Stomach (tissue), 4 donors: ENCODE results near the gene KLK10.

ENCODE experiments used
- EP300 ChIP-seq: sonication (generic); formaldehyde crosslinking; IDR thresholded peaks from one replicate; pipeline ENCODE4 v1.6.1; 2017; ENCODE audit warnings: antibody characterized with exemption
- POLR2A ChIP-seq, 4 donors: fragments of 450-650 bp; IDR thresholded peaks; one replicate each; pipeline ENCODE4 v1.6.1; 2016; ENCODE audit warnings: antibody characterized with exemption in 4 of 4, control low read depth in 2 of 4, mild to moderate bottlenecking in 1 of 4, moderate library complexity in 1 of 4
- POLR2AphosphoS5 ChIP-seq, 3 donors: sonication (generic); formaldehyde crosslinking; IDR thresholded peaks; one replicate each; pipeline ENCODE4 v1.6.1; 2016; ENCODE audit warnings: antibody characterized with exemption in 3 of 3
- TF ChIP-seq, protein P1 (sequence below), 7 experiments: fragments of 450-650 bp in 4 of 7; fragments of 200-600 bp in 3 of 7; sonication (generic) in 3 of 7; IDR thresholded peaks; one replicate each; pipeline ENCODE4 v1.5.1; 2016 to 2019; ENCODE audit warnings: antibody characterized with exemption in 7 of 7, control low read depth in 2 of 7, mild to moderate bottlenecking in 1 of 7

DNA sequence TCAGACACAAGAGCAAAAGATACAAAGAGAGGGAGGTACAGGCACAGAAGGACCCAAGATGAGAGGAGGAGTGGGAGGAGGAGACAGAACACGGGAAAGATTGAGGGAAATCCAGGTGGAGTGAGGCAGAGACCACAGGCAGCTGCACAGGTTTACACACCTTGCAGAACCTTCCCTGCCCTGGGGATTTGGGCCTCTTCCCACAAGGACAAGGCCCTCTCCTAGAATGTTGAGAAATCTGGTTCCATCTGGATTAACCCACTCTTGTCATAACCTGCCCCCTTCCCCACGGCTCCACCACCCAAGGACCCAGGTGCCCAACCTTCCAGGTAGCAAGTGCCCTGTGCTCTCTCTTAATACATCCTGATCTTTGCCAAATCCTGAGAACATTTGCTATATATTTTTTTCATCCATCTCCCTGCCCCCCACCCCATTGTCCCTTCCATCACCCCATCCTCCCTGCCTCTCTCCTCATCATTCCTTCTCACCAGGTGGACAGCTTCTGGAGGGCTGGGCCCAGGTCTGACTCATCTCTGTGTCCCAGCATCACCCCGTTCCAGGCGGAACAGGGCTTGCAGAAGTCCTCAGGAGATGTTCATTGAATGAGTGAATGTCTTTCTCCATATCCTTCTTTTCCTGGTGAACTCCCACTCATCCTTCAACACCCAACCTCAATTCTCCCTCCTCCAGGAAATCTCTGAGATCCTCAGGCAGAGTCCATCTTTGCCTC, 9.3 kb downstream of the KLK10 start:
- TF ChIP-seq, protein P1, sequence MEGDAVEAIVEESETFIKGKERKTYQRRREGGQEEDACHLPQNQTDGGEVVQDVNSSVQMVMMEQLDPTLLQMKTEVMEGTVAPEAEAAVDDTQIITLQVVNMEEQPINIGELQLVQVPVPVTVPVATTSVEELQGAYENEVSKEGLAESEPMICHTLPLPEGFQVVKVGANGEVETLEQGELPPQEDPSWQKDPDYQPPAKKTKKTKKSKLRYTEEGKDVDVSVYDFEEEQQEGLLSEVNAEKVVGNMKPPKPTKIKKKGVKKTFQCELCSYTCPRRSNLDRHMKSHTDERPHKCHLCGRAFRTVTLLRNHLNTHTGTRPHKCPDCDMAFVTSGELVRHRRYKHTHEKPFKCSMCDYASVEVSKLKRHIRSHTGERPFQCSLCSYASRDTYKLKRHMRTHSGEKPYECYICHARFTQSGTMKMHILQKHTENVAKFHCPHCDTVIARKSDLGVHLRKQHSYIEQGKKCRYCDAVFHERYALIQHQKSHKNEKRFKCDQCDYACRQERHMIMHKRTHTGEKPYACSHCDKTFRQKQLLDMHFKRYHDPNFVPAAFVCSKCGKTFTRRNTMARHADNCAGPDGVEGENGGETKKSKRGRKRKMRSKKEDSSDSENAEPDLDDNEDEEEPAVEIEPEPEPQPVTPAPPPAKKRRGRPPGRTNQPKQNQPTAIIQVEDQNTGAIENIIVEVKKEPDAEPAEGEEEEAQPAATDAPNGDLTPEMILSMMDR (IDR thresholded peaks at IDR 0.05): no peak
- TF ChIP-seq POLR2A (IDR thresholded peaks at IDR 0.05): no peak
- TF ChIP-seq POLR2AphosphoS5 (IDR thresholded peaks at IDR 0.05): no peak
- TF ChIP-seq EP300: no peak
